Measurements from ENCODE around the gene SERINC5. TPM values are rescaled to one million over a fixed set of nuclear protein-coding genes. Genes with fewer than 3 reads are reported as not detected.

The SERINC5 gene
- total RNA-seq, 1 experiment from 2014 or later: 128 TPM

- CTCF ChIA-PET: interaction anchor here (1.2 kb wide), 1 partner anchor 32 kb away, joined by 3 read pairs; no protein-coding TSS in a partner anchor
- DNase-seq (ENCODE audit: low spot score) (no peak), ATAC-seq (no peak)
- TF ChIP-seq TEAD4 (CRISPR knock-in tag; IDR thresholded peaks at IDR 0.05) (no peak), TEAD1 (CRISPR knock-in tag; IDR thresholded peaks at IDR 0.05) (no peak), ARID4B (CRISPR knock-in tag; IDR thresholded peaks at IDR 0.05; ENCODE audit: borderline replicate concordance) (no peak), NFATC4 (CRISPR knock-in tag; IDR thresholded peaks at IDR 0.05) (no peak), ELF4 (CRISPR knock-in tag; IDR thresholded peaks at IDR 0.05; ENCODE audit: low read depth) (no peak), ZBTB43 (CRISPR knock-in tag; IDR thresholded peaks at IDR 0.05) (no peak), FOXP1 (CRISPR knock-in tag; IDR thresholded peaks at IDR 0.05; ENCODE audit: borderline replicate concordance) (no peak), ZNF138 (CRISPR knock-in tag; conservative IDR thresholded peaks at IDR 0.05) (no peak), ZBTB21 (CRISPR knock-in tag; IDR thresholded peaks at IDR 0.05; ENCODE audit: borderline replicate concordance) (no peak), CBFB (CRISPR knock-in tag; IDR thresholded peaks at IDR 0.05; ENCODE audit: low read depth) (no peak), ESRRA (CRISPR knock-in tag; IDR thresholded peaks at IDR 0.05; ENCODE audit: borderline replicate concordance) (no peak), ZNF121 (CRISPR knock-in tag; IDR thresholded peaks at IDR 0.05) (no peak), SMAD4 (CRISPR knock-in tag; IDR thresholded peaks at IDR 0.05) (no peak), ZMAT4 (CRISPR knock-in tag; IDR thresholded peaks at IDR 0.05) (no peak), ZNF396 (CRISPR knock-in tag; IDR thresholded peaks at IDR 0.05; ENCODE audit: borderline replicate concordance) (no peak), KAT7 (CRISPR knock-in tag; IDR thresholded peaks at IDR 0.05; ENCODE audit: borderline replicate concordance) (no peak)
- TF ChIP-seq, protein P1, sequence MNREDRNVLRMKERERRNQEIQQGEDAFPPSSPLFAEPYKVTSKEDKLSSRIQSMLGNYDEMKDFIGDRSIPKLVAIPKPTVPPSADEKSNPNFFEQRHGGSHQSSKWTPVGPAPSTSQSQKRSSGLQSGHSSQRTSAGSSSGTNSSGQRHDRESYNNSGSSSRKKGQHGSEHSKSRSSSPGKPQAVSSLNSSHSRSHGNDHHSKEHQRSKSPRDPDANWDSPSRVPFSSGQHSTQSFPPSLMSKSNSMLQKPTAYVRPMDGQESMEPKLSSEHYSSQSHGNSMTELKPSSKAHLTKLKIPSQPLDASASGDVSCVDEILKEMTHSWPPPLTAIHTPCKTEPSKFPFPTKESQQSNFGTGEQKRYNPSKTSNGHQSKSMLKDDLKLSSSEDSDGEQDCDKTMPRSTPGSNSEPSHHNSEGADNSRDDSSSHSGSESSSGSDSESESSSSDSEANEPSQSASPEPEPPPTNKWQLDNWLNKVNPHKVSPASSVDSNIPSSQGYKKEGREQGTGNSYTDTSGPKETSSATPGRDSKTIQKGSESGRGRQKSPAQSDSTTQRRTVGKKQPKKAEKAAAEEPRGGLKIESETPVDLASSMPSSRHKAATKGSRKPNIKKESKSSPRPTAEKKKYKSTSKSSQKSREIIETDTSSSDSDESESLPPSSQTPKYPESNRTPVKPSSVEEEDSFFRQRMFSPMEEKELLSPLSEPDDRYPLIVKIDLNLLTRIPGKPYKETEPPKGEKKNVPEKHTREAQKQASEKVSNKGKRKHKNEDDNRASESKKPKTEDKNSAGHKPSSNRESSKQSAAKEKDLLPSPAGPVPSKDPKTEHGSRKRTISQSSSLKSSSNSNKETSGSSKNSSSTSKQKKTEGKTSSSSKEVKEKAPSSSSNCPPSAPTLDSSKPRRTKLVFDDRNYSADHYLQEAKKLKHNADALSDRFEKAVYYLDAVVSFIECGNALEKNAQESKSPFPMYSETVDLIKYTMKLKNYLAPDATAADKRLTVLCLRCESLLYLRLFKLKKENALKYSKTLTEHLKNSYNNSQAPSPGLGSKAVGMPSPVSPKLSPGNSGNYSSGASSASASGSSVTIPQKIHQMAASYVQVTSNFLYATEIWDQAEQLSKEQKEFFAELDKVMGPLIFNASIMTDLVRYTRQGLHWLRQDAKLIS (CRISPR knock-in tag; IDR thresholded peaks at IDR 0.05; ENCODE audit: borderline replicate concordance): no peak
- TF ChIP-seq, protein P2, sequence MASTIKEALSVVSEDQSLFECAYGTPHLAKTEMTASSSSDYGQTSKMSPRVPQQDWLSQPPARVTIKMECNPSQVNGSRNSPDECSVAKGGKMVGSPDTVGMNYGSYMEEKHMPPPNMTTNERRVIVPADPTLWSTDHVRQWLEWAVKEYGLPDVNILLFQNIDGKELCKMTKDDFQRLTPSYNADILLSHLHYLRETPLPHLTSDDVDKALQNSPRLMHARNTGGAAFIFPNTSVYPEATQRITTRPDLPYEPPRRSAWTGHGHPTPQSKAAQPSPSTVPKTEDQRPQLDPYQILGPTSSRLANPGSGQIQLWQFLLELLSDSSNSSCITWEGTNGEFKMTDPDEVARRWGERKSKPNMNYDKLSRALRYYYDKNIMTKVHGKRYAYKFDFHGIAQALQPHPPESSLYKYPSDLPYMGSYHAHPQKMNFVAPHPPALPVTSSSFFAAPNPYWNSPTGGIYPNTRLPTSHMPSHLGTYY (CRISPR knock-in tag; IDR thresholded peaks at IDR 0.05): no peak
- TF ChIP-seq, protein P3, sequence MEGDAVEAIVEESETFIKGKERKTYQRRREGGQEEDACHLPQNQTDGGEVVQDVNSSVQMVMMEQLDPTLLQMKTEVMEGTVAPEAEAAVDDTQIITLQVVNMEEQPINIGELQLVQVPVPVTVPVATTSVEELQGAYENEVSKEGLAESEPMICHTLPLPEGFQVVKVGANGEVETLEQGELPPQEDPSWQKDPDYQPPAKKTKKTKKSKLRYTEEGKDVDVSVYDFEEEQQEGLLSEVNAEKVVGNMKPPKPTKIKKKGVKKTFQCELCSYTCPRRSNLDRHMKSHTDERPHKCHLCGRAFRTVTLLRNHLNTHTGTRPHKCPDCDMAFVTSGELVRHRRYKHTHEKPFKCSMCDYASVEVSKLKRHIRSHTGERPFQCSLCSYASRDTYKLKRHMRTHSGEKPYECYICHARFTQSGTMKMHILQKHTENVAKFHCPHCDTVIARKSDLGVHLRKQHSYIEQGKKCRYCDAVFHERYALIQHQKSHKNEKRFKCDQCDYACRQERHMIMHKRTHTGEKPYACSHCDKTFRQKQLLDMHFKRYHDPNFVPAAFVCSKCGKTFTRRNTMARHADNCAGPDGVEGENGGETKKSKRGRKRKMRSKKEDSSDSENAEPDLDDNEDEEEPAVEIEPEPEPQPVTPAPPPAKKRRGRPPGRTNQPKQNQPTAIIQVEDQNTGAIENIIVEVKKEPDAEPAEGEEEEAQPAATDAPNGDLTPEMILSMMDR (IDR thresholded peaks at IDR 0.05): no peak
- TF ChIP-seq, protein P4, sequence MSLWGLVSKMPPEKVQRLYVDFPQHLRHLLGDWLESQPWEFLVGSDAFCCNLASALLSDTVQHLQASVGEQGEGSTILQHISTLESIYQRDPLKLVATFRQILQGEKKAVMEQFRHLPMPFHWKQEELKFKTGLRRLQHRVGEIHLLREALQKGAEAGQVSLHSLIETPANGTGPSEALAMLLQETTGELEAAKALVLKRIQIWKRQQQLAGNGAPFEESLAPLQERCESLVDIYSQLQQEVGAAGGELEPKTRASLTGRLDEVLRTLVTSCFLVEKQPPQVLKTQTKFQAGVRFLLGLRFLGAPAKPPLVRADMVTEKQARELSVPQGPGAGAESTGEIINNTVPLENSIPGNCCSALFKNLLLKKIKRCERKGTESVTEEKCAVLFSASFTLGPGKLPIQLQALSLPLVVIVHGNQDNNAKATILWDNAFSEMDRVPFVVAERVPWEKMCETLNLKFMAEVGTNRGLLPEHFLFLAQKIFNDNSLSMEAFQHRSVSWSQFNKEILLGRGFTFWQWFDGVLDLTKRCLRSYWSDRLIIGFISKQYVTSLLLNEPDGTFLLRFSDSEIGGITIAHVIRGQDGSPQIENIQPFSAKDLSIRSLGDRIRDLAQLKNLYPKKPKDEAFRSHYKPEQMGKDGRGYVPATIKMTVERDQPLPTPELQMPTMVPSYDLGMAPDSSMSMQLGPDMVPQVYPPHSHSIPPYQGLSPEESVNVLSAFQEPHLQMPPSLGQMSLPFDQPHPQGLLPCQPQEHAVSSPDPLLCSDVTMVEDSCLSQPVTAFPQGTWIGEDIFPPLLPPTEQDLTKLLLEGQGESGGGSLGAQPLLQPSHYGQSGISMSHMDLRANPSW (CRISPR knock-in tag; conservative IDR thresholded peaks at IDR 0.05; ENCODE audit: low read depth): no peak
- no peaks in the 10 kb centered on the region for H3K9me3 Mint-ChIP-seq
- H3K4me1 Mint-ChIP-seq: peaks cover 11% of the 10 kb centered on the region
- POLR2A ChIA-PET: no interaction called here
- H3K27me3 Mint-ChIP-seq (ENCODE audit: low read depth): no peaks in the 10 kb centered on the region
- H3K36me3 Mint-ChIP-seq: no peaks in the 10 kb centered on the region
- H3K4me3 Mint-ChIP-seq: no peak overlapping the region
- no peak overlapping the region for H3K27ac Mint-ChIP-seq
Measured at GRCh38 chr5:80078921-80079320, 176.9 kb downstream of the SERINC5 start.

Data from WTC11 (cell line).